ENCODE results near the gene FOXF1. TPM values are rescaled to one million over a fixed set of nuclear protein-coding genes. Genes with fewer than 3 reads are reported as not detected.

FOXF1 gene
- total and polyA plus RNA-seq, 4 donors, result 0.56 to 1.2 (median 0.89) TPM

DNA sequence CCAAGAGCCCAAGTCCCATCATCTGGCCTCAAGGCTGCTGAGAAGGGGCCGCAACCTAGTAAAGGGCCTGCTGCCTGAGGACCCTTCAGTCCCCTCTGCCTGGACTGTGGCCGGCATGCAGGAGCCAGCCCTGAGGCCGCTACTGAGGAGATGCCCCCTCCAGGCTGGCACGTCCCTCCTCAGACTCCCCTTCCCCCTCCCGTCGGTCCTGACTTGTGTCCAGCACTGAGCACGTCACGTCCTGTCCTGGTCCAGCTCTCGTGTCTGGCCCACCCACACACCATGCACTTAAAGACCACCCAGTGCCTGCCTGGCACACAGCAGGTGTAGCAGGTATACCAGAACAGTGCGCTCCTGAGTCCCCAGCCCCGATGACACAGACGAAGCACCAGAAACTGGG, 35.2 kb downstream of the FOXF1 start:
- Histone ChIP-seq H3K36me3 (ENCODE audit: control insufficient read depth in 4 of 4, insufficient read depth in 3 of 4, low read depth in 1 of 4, low read length in 3 of 4) (peaks cover 7 to 71% (median 32%) of the 10 kb centered on the region in 4 donors), H3K9ac (ENCODE audit: low read depth in 1 of 2, low read length in 2 of 2) (no peak overlapping the region), H3K27ac (ENCODE audit: low read depth in 1 of 2, low read length in 2 of 2) (no peak overlapping the region), H3K4me1 (ENCODE audit: control insufficient read depth in 4 of 4, insufficient read depth in 4 of 4, low read length in 3 of 4) (no peaks in the 10 kb centered on the region), H3K4me3 (ENCODE audit: low read depth in 1 of 3, low read length in 3 of 3) (no peak overlapping the region), H3K9me3 (ENCODE audit: control insufficient read depth in 4 of 4, low read length in 3 of 4) (no peaks in the 10 kb centered on the region), H3K27me3 (ENCODE audit: control insufficient read depth in 4 of 4, insufficient read depth in 4 of 4, low read length in 3 of 4) (no peaks in the 10 kb centered on the region)
- DNase-seq (ENCODE audit: low spot score), result no peak
- TF ChIP-seq YY1 (IDR thresholded peaks at IDR 0.05) (no peak), HNF4G (IDR thresholded peaks at IDR 0.05) (no peak)
- WGBS, result 81% methylated on average over 12 of the region's 12 CpGs

DNA sequence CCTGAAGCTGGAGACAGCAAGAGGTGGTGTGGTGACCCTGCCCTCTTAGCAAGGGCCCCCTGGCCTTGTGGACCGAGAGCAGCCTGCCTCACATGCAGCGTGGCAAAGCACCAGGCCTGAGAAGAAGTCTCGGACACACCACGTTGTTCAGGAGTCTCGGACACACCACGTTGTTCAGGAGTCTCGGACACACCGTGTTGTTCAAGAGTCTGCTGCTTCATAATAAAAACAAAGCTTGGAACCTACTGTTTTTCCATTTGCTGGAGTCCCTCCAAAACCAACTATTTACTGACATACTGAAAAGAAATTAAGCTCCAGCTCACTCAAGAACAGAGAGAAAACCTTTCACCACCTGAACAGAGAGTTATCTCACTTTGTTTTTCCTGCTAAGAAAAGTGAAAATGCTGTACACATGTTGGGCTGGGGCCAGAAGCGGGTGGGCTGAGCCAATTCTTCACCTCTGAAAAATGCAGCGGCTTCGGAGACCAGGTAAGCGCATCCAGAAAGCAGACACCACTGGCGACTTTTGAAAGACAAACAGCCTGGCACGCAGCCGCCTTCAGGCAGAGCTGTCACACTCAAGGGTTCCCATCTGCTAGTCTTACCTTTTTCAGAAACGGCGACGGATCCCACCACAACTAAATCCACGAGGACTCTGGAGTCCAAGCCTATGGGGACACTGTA, 35.8 kb downstream of the FOXF1 start:
- Histone ChIP-seq H3K4me1 (ENCODE audit: control insufficient read depth in 4 of 4, insufficient read depth in 4 of 4, low read length in 3 of 4) (no peaks in the 10 kb centered on the region), H3K27ac (ENCODE audit: low read depth in 1 of 2, low read length in 2 of 2) (no peak overlapping the region), H3K9ac (ENCODE audit: low read depth in 1 of 2, low read length in 2 of 2) (no peak overlapping the region), H3K9me3 (ENCODE audit: control insufficient read depth in 4 of 4, low read length in 3 of 4) (no peaks in the 10 kb centered on the region), H3K4me3 (ENCODE audit: low read depth in 1 of 3, low read length in 3 of 3) (no peak overlapping the region), H3K27me3 (ENCODE audit: control insufficient read depth in 4 of 4, insufficient read depth in 4 of 4, low read length in 3 of 4) (no peaks in the 10 kb centered on the region), H3K36me3 (ENCODE audit: control insufficient read depth in 4 of 4, insufficient read depth in 3 of 4, low read depth in 1 of 4, low read length in 3 of 4) (peaks cover 5 to 68% (median 28%) of the 10 kb centered on the region in 4 donors)
- no peak for DNase-seq (ENCODE audit: low spot score)
- TF ChIP-seq ATF3 (IDR thresholded peaks at IDR 0.05), result no peak
- TF ChIP-seq REST (IDR thresholded peaks at IDR 0.05), result no peak
- no peak for TF ChIP-seq FOXA2 (IDR thresholded peaks at IDR 0.05)
- TF ChIP-seq HNF4A (conservative IDR thresholded peaks at IDR 0.05), result no peak
- TF ChIP-seq EGR1 (IDR thresholded peaks at IDR 0.05; ENCODE audit: low read depth in 2 of 2), result no peak
- 96% methylated on average over 19 of the region's 19 CpGs for WGBS

- H3K27me3 ChIP-seq (ENCODE audit: control insufficient read depth in 4 of 4, insufficient read depth in 4 of 4, low read length in 3 of 4), result no peaks in the 10 kb centered on the region
- peaks cover 4 to 65% (median 24%) of the 10 kb centered on the region in 4 donors for H3K36me3 ChIP-seq (ENCODE audit: control insufficient read depth in 4 of 4, insufficient read depth in 3 of 4, low read depth in 1 of 4, low read length in 3 of 4)
- TF ChIP-seq YY1 (IDR thresholded peaks at IDR 0.05), result no peak
- no peak for TF ChIP-seq HNF4A (conservative IDR thresholded peaks at IDR 0.05)
- TF ChIP-seq EGR1 (IDR thresholded peaks at IDR 0.05; ENCODE audit: low read depth in 2 of 2), result no peak
- no peak for TF ChIP-seq RXRA (IDR thresholded peaks at IDR 0.05)
- no peak for TF ChIP-seq TAF1 (conservative IDR thresholded peaks at IDR 0.05)
- WGBS, result 94% methylated on average over 8 of the region's 8 CpGs
- H3K9ac ChIP-seq (ENCODE audit: low read depth in 1 of 2, low read length in 2 of 2), result no peak overlapping the region
- no peak for DNase-seq (ENCODE audit: low spot score)
- H3K4me1 ChIP-seq (ENCODE audit: control insufficient read depth in 4 of 4, insufficient read depth in 4 of 4, low read length in 3 of 4), result no peaks in the 10 kb centered on the region
- H3K9me3 ChIP-seq (ENCODE audit: control insufficient read depth in 4 of 4, low read length in 3 of 4), result no peaks in the 10 kb centered on the region
- no peak overlapping the region for H3K4me3 ChIP-seq (ENCODE audit: low read depth in 1 of 3, low read length in 3 of 3)
- no peak overlapping the region for H3K27ac ChIP-seq (ENCODE audit: low read depth in 1 of 2, low read length in 2 of 2)
Observed at GRCh38 chr16:86546638-86547013, 36.3 kb downstream of the FOXF1 start.

GRCh38 chr16:86547286-86547685, 37.0 kb downstream of the FOXF1 start:
- H3K27ac ChIP-seq (ENCODE audit: low read depth in 1 of 2, low read length in 2 of 2), result no peak overlapping the region
- peaks cover 0 to 63% (median 24%) of the 10 kb centered on the region in 4 donors for H3K36me3 ChIP-seq (ENCODE audit: control insufficient read depth in 4 of 4, insufficient read depth in 3 of 4, low read depth in 1 of 4, low read length in 3 of 4)
- DNase-seq (ENCODE audit: low spot score), result no peak
- H3K9ac ChIP-seq (ENCODE audit: low read depth in 1 of 2, low read length in 2 of 2), result no peak overlapping the region
- no peaks in the 10 kb centered on the region for H3K9me3 ChIP-seq (ENCODE audit: control insufficient read depth in 4 of 4, low read length in 3 of 4)
- H3K4me3 ChIP-seq (ENCODE audit: low read depth in 1 of 3, low read length in 3 of 3), result no peak overlapping the region
- no peaks in the 10 kb centered on the region for H3K4me1 ChIP-seq (ENCODE audit: control insufficient read depth in 4 of 4, insufficient read depth in 4 of 4, low read length in 3 of 4)
- 96% methylated on average over 11 of the region's 11 CpGs for WGBS
- no peaks in the 10 kb centered on the region for H3K27me3 ChIP-seq (ENCODE audit: control insufficient read depth in 4 of 4, insufficient read depth in 4 of 4, low read length in 3 of 4)
- no peak for TF ChIP-seq SP1 (IDR thresholded peaks at IDR 0.05)
- TF ChIP-seq NR2F2 (IDR thresholded peaks at IDR 0.05), result no peak
- TF ChIP-seq MAX (IDR thresholded peaks at IDR 0.05), result no peak
- no peak for TF ChIP-seq CTCF (IDR thresholded peaks at IDR 0.05; ENCODE audit: low read depth, low read length, missing input control)
- TF ChIP-seq EGR1 (IDR thresholded peaks at IDR 0.05; ENCODE audit: low read depth in 2 of 2), result no peak
- no peak for TF ChIP-seq FOXA2 (IDR thresholded peaks at IDR 0.05)
- no peak for TF ChIP-seq JUND (IDR thresholded peaks at IDR 0.05)
- no peak for TF ChIP-seq HNF4G (IDR thresholded peaks at IDR 0.05)
- no peak for TF ChIP-seq RXRA (IDR thresholded peaks at IDR 0.05)
- TF ChIP-seq RAD21 (IDR thresholded peaks at IDR 0.05), result no peak
- no peak for TF ChIP-seq GABPA (IDR thresholded peaks at IDR 0.05 in 1 of 2, conservative IDR thresholded peaks at IDR 0.05 in 1 of 2)
- TF ChIP-seq YY1 (IDR thresholded peaks at IDR 0.05), result no peak

Measured in liver (tissue), 9 donors.